ENCODE measurements around the gene ATP6V1A.

DNA sequence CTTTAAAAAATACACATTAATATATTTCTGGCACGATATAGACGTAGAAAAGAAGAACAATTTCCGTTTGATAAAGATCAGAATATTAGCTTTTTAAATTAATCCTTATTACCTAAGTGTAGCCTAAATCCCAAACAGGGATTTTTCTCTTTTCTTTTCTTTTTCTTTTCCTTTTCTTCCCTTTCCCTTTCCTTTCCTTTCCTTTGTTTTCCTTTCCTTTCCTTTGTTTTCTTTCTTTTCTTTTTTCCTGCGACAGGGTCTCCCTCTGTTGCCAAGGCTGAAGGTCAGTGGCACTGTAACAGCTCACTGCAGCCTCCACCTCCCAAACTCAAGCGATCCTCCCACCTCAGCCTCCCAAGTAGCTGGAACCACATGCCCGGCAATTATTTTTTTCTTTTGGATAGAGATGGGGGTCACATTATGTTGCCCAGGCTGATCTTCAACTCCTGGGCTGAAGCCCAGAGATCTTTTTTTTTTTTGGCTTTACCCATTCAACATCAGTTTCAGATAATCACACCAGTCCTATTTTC, 48.6 kb upstream of the ATP6V1A start:
- TF ChIP-seq, protein P1, sequence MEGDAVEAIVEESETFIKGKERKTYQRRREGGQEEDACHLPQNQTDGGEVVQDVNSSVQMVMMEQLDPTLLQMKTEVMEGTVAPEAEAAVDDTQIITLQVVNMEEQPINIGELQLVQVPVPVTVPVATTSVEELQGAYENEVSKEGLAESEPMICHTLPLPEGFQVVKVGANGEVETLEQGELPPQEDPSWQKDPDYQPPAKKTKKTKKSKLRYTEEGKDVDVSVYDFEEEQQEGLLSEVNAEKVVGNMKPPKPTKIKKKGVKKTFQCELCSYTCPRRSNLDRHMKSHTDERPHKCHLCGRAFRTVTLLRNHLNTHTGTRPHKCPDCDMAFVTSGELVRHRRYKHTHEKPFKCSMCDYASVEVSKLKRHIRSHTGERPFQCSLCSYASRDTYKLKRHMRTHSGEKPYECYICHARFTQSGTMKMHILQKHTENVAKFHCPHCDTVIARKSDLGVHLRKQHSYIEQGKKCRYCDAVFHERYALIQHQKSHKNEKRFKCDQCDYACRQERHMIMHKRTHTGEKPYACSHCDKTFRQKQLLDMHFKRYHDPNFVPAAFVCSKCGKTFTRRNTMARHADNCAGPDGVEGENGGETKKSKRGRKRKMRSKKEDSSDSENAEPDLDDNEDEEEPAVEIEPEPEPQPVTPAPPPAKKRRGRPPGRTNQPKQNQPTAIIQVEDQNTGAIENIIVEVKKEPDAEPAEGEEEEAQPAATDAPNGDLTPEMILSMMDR (IDR thresholded peaks at IDR 0.05) = no peak
- TF ChIP-seq POLR2A (IDR thresholded peaks at IDR 0.05) (no peak), EP300 (IDR thresholded peaks at IDR 0.05) (no peak)

Measured in tibial nerve (tissue), 4 donors.